HEK293 (cell line): ENCODE measurements around the gene SELENOW.

Experiments used
- CTCF ChIA-PET: fragments of 350-600 bp; formaldehyde crosslinking; extraction: SDS; loops from one replicate; lab custom pipeline; 2021; ENCODE audit warnings: antibody characterized with exemption; lab: Yijun Ruan, JAX
- POLR2A ChIA-PET: fragments of 300-600 bp; formaldehyde crosslinking; extraction: SDS; loops from one replicate; lab custom pipeline; 2020; ENCODE audit warnings: antibody characterized with exemption, inconsistent platforms; lab: Yijun Ruan, JAX
- H3K27ac ChIP-seq: fragments of 200-500 bp; sonication (Bioruptor generic); 2 replicates; pipeline ENCODE4 v1.5.1; 2014; ENCODE audit warnings: low read depth, low read length, control low read depth, inconsistent platforms; ENCODE audit errors: extremely low read depth
- H3K36me3 ChIP-seq, 2 experiments: fragments of 200-500 bp in 1 of 2; sonication (Bioruptor generic) in 1 of 2; 1 replicate in 1 of 2; 2 replicates in 1 of 2; pipeline ENCODE4 v1.5.1; 2014 to 2017; ENCODE audit warnings: inconsistent platforms in 2 of 2, low read length in 2 of 2; ENCODE audit not compliant: control insufficient read depth in 2 of 2, insufficient read depth in 1 of 2
- H3K4me1 ChIP-seq: fragments of 200-500 bp; sonication (Bioruptor generic); 2 replicates; pipeline ENCODE4 v1.5.1; 2014; ENCODE audit warnings: mild to moderate bottlenecking, low read length, inconsistent platforms; ENCODE audit not compliant: control insufficient read depth, insufficient read depth
- H3K4me3 ChIP-seq: 2 replicates; pipeline ENCODE4 v1.5.1; 2011; ENCODE audit warnings: low read depth, mild to moderate bottlenecking, control low read depth, low read length, moderate library complexity
- H3K9me3 ChIP-seq: fragments of 200-500 bp; sonication (Bioruptor generic); 2 replicates; pipeline ENCODE4 v1.5.1; 2014; ENCODE audit warnings: low read depth, low read length, inconsistent platforms; ENCODE audit not compliant: control insufficient read depth, insufficient read depth
- BCL6B ChIP-seq: fragments of 450-650 bp; formaldehyde crosslinking; IDR thresholded peaks from 2 replicates; pipeline ENCODE4 v1.5.1; 2017; ENCODE audit warnings: missing biosample characterization, missing genetic modification characterization
- KLF9 ChIP-seq: fragments of 450-650 bp; formaldehyde crosslinking; IDR thresholded peaks from 2 replicates; pipeline ENCODE4 v1.5.1; 2016; ENCODE audit warnings: missing biosample characterization, missing genetic modification characterization, low read depth
- MYNN ChIP-seq: fragments of 450-650 bp; formaldehyde crosslinking; IDR thresholded peaks from 2 replicates; pipeline ENCODE4 v1.5.1; 2016; ENCODE audit warnings: missing biosample characterization, missing genetic modification characterization, borderline replicate concordance
- REPIN1 ChIP-seq: fragments of 450-650 bp; formaldehyde crosslinking; IDR thresholded peaks from 2 replicates; pipeline ENCODE4 v1.5.1; 2017; ENCODE audit warnings: missing biosample characterization, missing genetic modification characterization, low read depth
- ZNF112 ChIP-seq: fragments of 450-650 bp; formaldehyde crosslinking; IDR thresholded peaks from 2 replicates; pipeline ENCODE4 v1.5.0; 2017; ENCODE audit warnings: missing biosample characterization, missing genetic modification characterization
- ZNF24 ChIP-seq: fragments of 450-650 bp; formaldehyde crosslinking; IDR thresholded peaks from 2 replicates; pipeline ENCODE4 v1.5.1; 2016; ENCODE audit warnings: missing biosample characterization, missing genetic modification characterization
- ZNF266 ChIP-seq: fragments of 450-650 bp; formaldehyde crosslinking; IDR thresholded peaks from 2 replicates; pipeline ENCODE4 v1.5.1; 2016; ENCODE audit warnings: missing biosample characterization, missing genetic modification characterization, low read depth
- ZNF274 ChIP-seq, 2 experiments: fragments of 200-500 bp in 1 of 2; fragments of 450-650 bp in 1 of 2; sonication (Bioruptor generic) in 1 of 2; formaldehyde crosslinking in 1 of 2; IDR thresholded peaks; 2 replicates each; pipeline versions ENCODE4 v1.5.1 to v1.6.1; 2014 to 2016; ENCODE audit warnings: borderline replicate concordance in 1 of 2, inconsistent platforms in 1 of 2, low read length in 1 of 2, missing biosample characterization in 1 of 2, missing genetic modification characterization in 1 of 2
- ZNF311 ChIP-seq: fragments of 450-650 bp; formaldehyde crosslinking; IDR thresholded peaks from 2 replicates; pipeline ENCODE4 v1.5.1; 2017; ENCODE audit warnings: missing biosample characterization, missing genetic modification characterization, borderline replicate concordance
- ZNF354C ChIP-seq: fragments of 450-650 bp; formaldehyde crosslinking; IDR thresholded peaks from 2 replicates; pipeline ENCODE4 v1.5.1; 2016; ENCODE audit warnings: missing biosample characterization, missing genetic modification characterization, low read depth, borderline replicate concordance
- ZNF404 ChIP-seq: fragments of 450-650 bp; formaldehyde crosslinking; IDR thresholded peaks from 2 replicates; pipeline ENCODE4 v1.5.1; 2017; ENCODE audit warnings: missing biosample characterization, missing genetic modification characterization
- ZNF664 ChIP-seq: fragments of 450-650 bp; formaldehyde crosslinking; IDR thresholded peaks from 2 replicates; pipeline ENCODE4 v1.5.1; 2016; ENCODE audit warnings: missing biosample characterization, missing genetic modification characterization
- ZNF707 ChIP-seq: fragments of 450-650 bp; formaldehyde crosslinking; IDR thresholded peaks from 2 replicates; pipeline ENCODE4 v1.5.1; 2016; ENCODE audit warnings: missing biosample characterization, missing genetic modification characterization
- TF ChIP-seq, protein P1 (sequence below): fragments of 450-650 bp; formaldehyde crosslinking; IDR thresholded peaks from 2 replicates; pipeline ENCODE4 v1.5.1; 2016; ENCODE audit warnings: missing biosample characterization, missing genetic modification characterization

SELENOW gene

DNA sequence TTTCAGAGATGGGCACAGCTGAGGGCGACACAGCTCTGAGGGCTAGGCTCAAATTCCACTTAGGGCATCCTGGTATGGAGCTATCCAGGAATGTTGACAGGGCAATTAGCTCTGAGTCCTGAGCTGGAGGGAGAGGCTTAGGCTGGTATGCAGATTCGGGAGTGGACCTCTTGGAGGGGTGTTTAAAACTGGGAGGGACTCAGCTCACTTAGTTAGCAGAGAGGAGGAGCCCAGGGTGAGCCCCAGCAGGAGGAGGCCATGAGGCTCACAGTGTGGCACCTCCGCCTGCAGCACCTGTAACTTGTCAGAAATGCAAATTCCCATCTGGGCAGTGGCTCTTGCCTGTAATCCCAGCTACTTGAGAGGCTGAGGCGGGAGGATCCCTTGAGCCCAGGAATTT is 43.4 kb upstream of the SELENOW start (continued):
- TF ChIP-seq, protein P1, sequence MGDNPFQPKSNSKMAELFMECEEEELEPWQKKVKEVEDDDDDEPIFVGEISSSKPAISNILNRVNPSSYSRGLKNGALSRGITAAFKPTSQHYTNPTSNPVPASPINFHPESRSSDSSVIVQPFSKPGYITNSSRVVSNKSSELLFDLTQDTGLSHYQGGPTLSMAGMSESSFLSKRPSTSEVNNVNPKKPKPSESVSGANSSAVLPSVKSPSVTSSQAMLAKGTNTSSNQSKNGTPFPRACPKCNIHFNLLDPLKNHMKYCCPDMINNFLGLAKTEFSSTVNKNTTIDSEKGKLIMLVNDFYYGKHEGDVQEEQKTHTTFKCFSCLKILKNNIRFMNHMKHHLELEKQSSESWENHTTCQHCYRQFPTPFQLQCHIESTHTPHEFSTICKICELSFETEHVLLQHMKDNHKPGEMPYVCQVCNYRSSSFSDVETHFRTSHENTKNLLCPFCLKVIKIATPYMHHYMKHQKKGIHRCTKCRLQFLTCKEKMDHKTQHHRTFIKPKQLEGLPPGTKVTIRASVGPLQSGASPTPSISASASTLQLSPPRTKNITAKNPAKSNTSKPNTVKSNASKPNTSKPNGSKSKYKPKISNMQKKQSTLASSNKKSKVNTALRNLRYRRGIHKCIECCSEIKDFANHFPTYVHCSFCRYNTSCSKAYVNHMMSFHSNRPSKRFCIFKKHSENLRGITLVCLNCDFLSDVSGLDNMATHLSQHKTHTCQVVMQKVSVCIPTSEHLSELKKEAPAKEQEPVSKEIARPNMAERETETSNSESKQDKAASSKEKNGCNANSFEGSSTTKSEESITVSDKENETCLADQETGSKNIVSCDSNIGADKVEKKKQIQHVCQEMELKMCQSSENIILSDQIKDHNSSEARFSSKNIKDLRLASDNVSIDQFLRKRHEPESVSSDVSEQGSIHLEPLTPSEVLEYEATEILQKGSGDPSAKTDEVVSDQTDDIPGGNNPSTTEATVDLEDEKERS (tag by site-specific recombination), result no peak
- TF ChIP-seq REPIN1 (tag by site-specific recombination) (no peak), ZNF404 (tag by site-specific recombination) (no peak)

- H3K36me3 ChIP-seq, result no peaks in the 10 kb centered on the region; a peak in 1 of 3 replicates
- CTCF ChIA-PET, result interaction anchor here (0.6 to 1.7 kb wide), 3 partner anchors 28 to 257 kb away, joined by 3 to 13 read pairs (median 7); partner anchors contain the start of genes EHD2 and KPTN
- peaks cover 3% of the 10 kb centered on the region; the same call in 1 of the 2 replicates for H3K4me1 ChIP-seq
- TF ChIP-seq ZNF112 (no peak), BCL6B (tag by site-specific recombination) (no peak), KLF9 (no peak)
- TF ChIP-seq, all 188 proteins: peak for 0
- Histone ChIP-seq H3K9me3 (no peaks in the 10 kb centered on the region), H3K27ac (no peak overlapping the region), H3K4me3 (no peak overlapping the region)
- POLR2A ChIA-PET, result interaction anchor here (0.8 kb wide), 1 partner anchor 17 kb away, joined by 4 read pairs; no protein-coding TSS in a partner anchor
These were observed 37.5 kb upstream of the SELENOW start for GRCh38 chr19:47740866-47741519.

DNA sequence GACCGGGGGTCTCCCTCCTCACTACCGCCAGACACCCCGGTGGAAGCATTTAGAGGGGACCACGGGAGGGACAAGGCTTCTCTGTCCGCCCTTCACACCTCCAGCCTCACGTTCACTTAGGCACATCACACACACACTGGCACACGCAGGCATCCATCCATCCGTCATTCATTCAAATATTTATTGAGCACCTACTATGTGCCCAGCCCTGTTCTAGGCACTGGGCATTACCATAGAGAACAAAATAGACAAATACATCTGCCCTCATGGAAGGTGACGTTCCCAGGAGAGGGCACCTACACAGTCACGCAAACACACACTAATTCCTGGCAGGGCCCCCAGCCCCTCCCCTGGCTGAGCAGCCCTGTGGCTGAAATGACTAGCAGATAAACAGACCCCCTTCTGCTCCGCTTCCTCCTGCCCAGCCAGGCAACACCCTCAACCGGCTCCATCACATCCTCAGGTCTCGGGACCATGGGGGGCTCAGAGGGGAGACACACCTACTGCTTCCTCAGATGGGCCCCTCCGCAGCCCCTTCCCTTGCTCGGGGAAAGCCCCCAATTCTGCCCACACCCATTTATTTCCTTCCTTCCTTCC is 36.9 kb upstream of the SELENOW start:
- TF ChIP-seq ZNF311 (no peak), ZNF707 (tag by site-specific recombination) (no peak), ZNF274 (IDR thresholded peaks at IDR 0.05; ENCODE audit: low read length) (no peak), ZNF274 (tag by site-specific recombination; IDR thresholded peaks at IDR 0.05; ENCODE audit: borderline replicate concordance) (no peak), ZNF354C (no peak), MYNN (tag by site-specific recombination) (no peak), ZNF24 (tag by site-specific recombination) (peak; percentile 25; the same call in 1 of the 2 replicates), ZNF664 (tag by site-specific recombination) (peak; percentile 96), ZNF266 (tag by site-specific recombination) (no peak)
- Histone ChIP-seq H3K4me3 (no peak overlapping the region), H3K27ac (no peak overlapping the region), H3K36me3 (peaks cover 1 to 5% of the 10 kb centered on the region in 2 experiments; a peak in 2 of 3 replicates), H3K4me1 (peaks cover 7% of the 10 kb centered on the region; the same call in 1 of the 2 replicates), H3K9me3 (no peaks in the 10 kb centered on the region)
- ChIA-PET CTCF (interaction anchor here (0.6 to 5.1 kb wide), 2 partner anchors 30 to 258 kb away, joined by 3 to 73 read pairs; partner anchors contain the start of genes EHD2 and KPTN), POLR2A (no interaction called here)
